WTC11 (cell line): ENCODE data around the gene RUVBL1. TPM values are rescaled to one million over a fixed set of nuclear protein-coding genes. Genes with fewer than 3 reads are reported as not detected.

Experiments
- AR ChIP-seq: fragments of 250-450 bp; sonication (Bioruptor Pico); IDR thresholded peaks from 2 replicates; pipeline ENCODE4 v1.9.0; 2021; ENCODE audit warnings: mild to moderate bottlenecking
- ATF1 ChIP-seq: sonication (generic); formaldehyde crosslinking; IDR thresholded peaks from 2 replicates; pipeline ENCODE4 v1.8.1; 2023; ENCODE audit warnings: mild to moderate bottlenecking, moderate library complexity, missing genetic modification reagents
- ATF6 ChIP-seq: sonication (generic); formaldehyde crosslinking; IDR thresholded peaks from 2 replicates; pipeline ENCODE4 v1.8.1; 2023; ENCODE audit warnings: mild to moderate bottlenecking, missing genetic modification reagents
- CREB1 ChIP-seq: sonication (generic); formaldehyde crosslinking; IDR thresholded peaks from 2 replicates; pipeline ENCODE4 v1.8.0; 2023; ENCODE audit warnings: mild to moderate bottlenecking, missing genetic modification reagents
- EMX1 ChIP-seq: fragments of 250-450 bp; sonication (Bioruptor Pico); IDR thresholded peaks from 2 replicates; pipeline ENCODE4 v1.8.0; 2021; ENCODE audit warnings: mild to moderate bottlenecking
- ESRRA ChIP-seq: sonication (generic); formaldehyde crosslinking; IDR thresholded peaks from 2 replicates; pipeline ENCODE4 v1.8.1; 2022; ENCODE audit warnings: mild to moderate bottlenecking, missing genetic modification reagents, borderline replicate concordance
- FOXP4 ChIP-seq: sonication (generic); formaldehyde crosslinking; IDR thresholded peaks from 2 replicates; pipeline ENCODE4 v1.8.0; 2022; ENCODE audit warnings: mild to moderate bottlenecking, missing genetic modification reagents
- IRF1 ChIP-seq: sonication (generic); formaldehyde crosslinking; IDR thresholded peaks from 2 replicates; pipeline ENCODE4 v1.8.0; 2023; ENCODE audit warnings: missing genetic modification reagents
- JUN ChIP-seq: sonication (generic); formaldehyde crosslinking; IDR thresholded peaks from 2 replicates; pipeline ENCODE4 v1.8.0; 2023; ENCODE audit warnings: mild to moderate bottlenecking, missing genetic modification reagents
- KAT7 ChIP-seq: sonication (generic); formaldehyde crosslinking; IDR thresholded peaks from 2 replicates; pipeline ENCODE4 v1.8.1; 2023; ENCODE audit warnings: missing genetic modification reagents, mild to moderate bottlenecking, borderline replicate concordance
- MAX ChIP-seq: sonication (generic); formaldehyde crosslinking; IDR thresholded peaks from 2 replicates; pipeline ENCODE4 v1.8.0; 2022; ENCODE audit warnings: mild to moderate bottlenecking, missing genetic modification reagents
- NFATC4 ChIP-seq: fragments of 250-450 bp; sonication (Bioruptor Pico); IDR thresholded peaks from 2 replicates; pipeline ENCODE4 v1.9.0; 2021; ENCODE audit warnings: mild to moderate bottlenecking
- NFE2L1 ChIP-seq: sonication (generic); formaldehyde crosslinking; IDR thresholded peaks from 2 replicates; pipeline ENCODE4 v1.8.1; 2023; ENCODE audit warnings: missing genetic modification reagents
- PRRX2 ChIP-seq: fragments of 250-450 bp; sonication (Bioruptor Pico); IDR thresholded peaks from 2 replicates; pipeline ENCODE4 v1.8.0; 2021; ENCODE audit warnings: mild to moderate bottlenecking
- SP1 ChIP-seq: sonication (generic); formaldehyde crosslinking; conservative IDR thresholded peaks from 2 replicates; pipeline ENCODE4 v1.8.1; 2022; ENCODE audit warnings: missing genetic modification reagents
- TCF7 ChIP-seq: sonication (generic); formaldehyde crosslinking; IDR thresholded peaks from 2 replicates; pipeline ENCODE4 v1.8.0; 2022; ENCODE audit warnings: mild to moderate bottlenecking, low read depth, missing genetic modification reagents, moderate library complexity
- TEAD1 ChIP-seq: sonication (generic); formaldehyde crosslinking; IDR thresholded peaks from 2 replicates; pipeline ENCODE4 v1.8.0; 2022; ENCODE audit warnings: mild to moderate bottlenecking, missing genetic modification reagents
- TEAD4 ChIP-seq: sonication (generic); formaldehyde crosslinking; IDR thresholded peaks from 2 replicates; pipeline ENCODE4 v1.8.0; 2022; ENCODE audit warnings: mild to moderate bottlenecking, missing genetic modification reagents
- ZBTB21 ChIP-seq: sonication (generic); formaldehyde crosslinking; IDR thresholded peaks from 2 replicates; pipeline ENCODE4 v1.8.1; 2023; ENCODE audit warnings: mild to moderate bottlenecking, missing genetic modification reagents, borderline replicate concordance
- ZNF416 ChIP-seq: fragments of 250-450 bp; sonication (Bioruptor Pico); IDR thresholded peaks from 2 replicates; pipeline ENCODE4 v1.9.0; 2021; ENCODE audit warnings: mild to moderate bottlenecking, inconsistent platforms
- ZNF532 ChIP-seq: fragments of 250-450 bp; sonication (Bioruptor Pico); IDR thresholded peaks from 2 replicates; pipeline ENCODE4 v1.9.0; 2021; ENCODE audit warnings: mild to moderate bottlenecking, borderline replicate concordance
- ZNF671 ChIP-seq: fragments of 250-450 bp; sonication (Bioruptor Pico); IDR thresholded peaks from 2 replicates; pipeline ENCODE4 v1.8.0; 2021; ENCODE audit warnings: mild to moderate bottlenecking
- total RNA-seq: library from RNA; stranded (reverse); gene quantifications from 3 replicates; pipeline ENCODE4 v1.2.3, GENCODE V29; 2021
- TF ChIP-seq, protein P1 (sequence below): sonication (generic); formaldehyde crosslinking; IDR thresholded peaks from 2 replicates; pipeline ENCODE4 v1.8.1; 2022; ENCODE audit warnings: mild to moderate bottlenecking, moderate library complexity, missing genetic modification reagents
- TF ChIP-seq, protein P2 (sequence below): sonication (generic); formaldehyde crosslinking; IDR thresholded peaks from 2 replicates; pipeline ENCODE4 v1.8.0; 2022; ENCODE audit warnings: mild to moderate bottlenecking, missing genetic modification reagents

RUVBL1 gene
- total RNA-seq, 1 experiment from 2014 or later = 118 TPM

DNA sequence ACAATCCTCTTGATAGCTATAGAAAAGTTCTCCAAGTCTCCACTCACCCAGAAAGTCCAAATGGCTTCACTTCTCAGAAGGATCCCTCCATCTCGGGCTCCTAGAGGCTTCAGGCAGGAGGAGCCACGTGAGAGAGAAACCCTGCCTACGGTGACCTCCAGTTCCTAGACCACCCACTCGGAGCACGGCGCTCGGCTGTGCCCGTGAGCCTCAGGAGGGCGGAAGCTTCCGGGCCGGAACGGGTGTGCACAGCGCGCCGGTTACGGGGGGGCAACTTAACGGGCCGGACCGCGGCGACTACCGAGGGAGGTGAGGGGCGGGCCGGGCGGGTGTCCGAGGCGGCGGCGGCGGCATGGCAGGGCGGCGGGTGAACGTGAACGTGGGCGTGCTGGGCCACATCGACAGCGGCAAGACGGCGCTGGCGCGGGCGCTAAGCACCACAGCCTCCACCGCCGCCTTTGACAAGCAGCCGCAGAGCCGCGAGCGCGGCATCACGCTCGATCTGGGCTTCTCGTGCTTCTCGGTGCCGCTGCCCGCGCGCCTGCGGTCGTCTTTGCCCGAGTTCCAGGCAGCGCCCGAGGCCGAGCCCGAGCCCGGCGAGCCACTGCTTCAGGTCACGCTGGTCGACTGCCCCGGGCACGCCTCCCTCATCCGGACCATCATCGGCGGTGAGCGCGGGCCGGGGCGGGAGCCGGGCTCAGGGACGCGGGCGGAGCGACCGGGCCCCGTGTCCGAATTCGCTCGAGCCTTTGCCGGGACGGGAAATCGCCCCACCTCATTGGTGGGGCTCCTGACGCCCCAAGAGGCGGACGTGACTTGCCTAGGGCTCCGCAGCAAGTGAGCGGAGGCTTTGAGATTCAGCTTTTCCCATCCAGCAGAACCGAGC is 29.8 kb upstream of the RUVBL1 start, which contains the start of gene EEFSEC (continued):
- TF ChIP-seq ATF6 (CRISPR knock-in tag) = no peak
- TF ChIP-seq NFATC4 = no peak
- peak; percentile 95 for TF ChIP-seq MAX (CRISPR knock-in tag)
- TF ChIP-seq TEAD4 (CRISPR knock-in tag) = 0 out of 2 replicates have a peak, but pooled peaks have one; percentile 59
- peak; percentile 91; the same call in 1 of the 2 replicates for TF ChIP-seq TEAD1 (CRISPR knock-in tag)
- TF ChIP-seq, protein P1, sequence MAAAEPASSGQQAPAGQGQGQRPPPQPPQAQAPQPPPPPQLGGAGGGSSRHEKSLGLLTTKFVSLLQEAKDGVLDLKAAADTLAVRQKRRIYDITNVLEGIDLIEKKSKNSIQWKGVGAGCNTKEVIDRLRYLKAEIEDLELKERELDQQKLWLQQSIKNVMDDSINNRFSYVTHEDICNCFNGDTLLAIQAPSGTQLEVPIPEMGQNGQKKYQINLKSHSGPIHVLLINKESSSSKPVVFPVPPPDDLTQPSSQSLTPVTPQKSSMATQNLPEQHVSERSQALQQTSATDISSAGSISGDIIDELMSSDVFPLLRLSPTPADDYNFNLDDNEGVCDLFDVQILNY (CRISPR knock-in tag) = peak; percentile 72
- TF ChIP-seq PRRX2 = no peak
- TF ChIP-seq, protein P2, sequence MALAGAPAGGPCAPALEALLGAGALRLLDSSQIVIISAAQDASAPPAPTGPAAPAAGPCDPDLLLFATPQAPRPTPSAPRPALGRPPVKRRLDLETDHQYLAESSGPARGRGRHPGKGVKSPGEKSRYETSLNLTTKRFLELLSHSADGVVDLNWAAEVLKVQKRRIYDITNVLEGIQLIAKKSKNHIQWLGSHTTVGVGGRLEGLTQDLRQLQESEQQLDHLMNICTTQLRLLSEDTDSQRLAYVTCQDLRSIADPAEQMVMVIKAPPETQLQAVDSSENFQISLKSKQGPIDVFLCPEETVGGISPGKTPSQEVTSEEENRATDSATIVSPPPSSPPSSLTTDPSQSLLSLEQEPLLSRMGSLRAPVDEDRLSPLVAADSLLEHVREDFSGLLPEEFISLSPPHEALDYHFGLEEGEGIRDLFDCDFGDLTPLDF (CRISPR knock-in tag) = peak; percentile 43; the same call in 1 of the 2 replicates
- TF ChIP-seq CREB1 = peak; percentile 66
- no peak for TF ChIP-seq EMX1 (CRISPR knock-in tag)
- no peak for TF ChIP-seq ZNF532 (CRISPR knock-in tag)
- TF ChIP-seq NFE2L1 (CRISPR knock-in tag) = peak; percentile 64; the same call in 1 of the 2 replicates
- TF ChIP-seq ZNF671 (CRISPR knock-in tag) = no peak
- peak; percentile 90 for TF ChIP-seq JUN (CRISPR knock-in tag)
- TF ChIP-seq ZNF416 = 0 out of 2 replicates have a peak, but pooled peaks have one; percentile 46
- peak; percentile 81 for TF ChIP-seq ESRRA (CRISPR knock-in tag)
- TF ChIP-seq TCF7 (CRISPR knock-in tag) = no peak
- 0 out of 2 replicates have a peak, but pooled peaks have one; percentile 54 for TF ChIP-seq ZBTB21 (CRISPR knock-in tag)
- TF ChIP-seq ATF1 (CRISPR knock-in tag) = peak; percentile 78; the same call in 1 of the 2 replicates
- TF ChIP-seq FOXP4 (CRISPR knock-in tag) = peak; percentile 68; the same call in 1 of the 2 replicates
- 0 out of 2 replicates have a peak, but pooled peaks have one; percentile 27 for TF ChIP-seq KAT7 (CRISPR knock-in tag)
- no peak for TF ChIP-seq IRF1 (CRISPR knock-in tag)
- TF ChIP-seq SP1 = peak; percentile 91
- TF ChIP-seq AR (CRISPR knock-in tag) = no peak
